HG02642 (cell line): ENCODE data around the gene TMEM117.

Experiments used
- ATAC-seq: cut with Tn5 transposase; IDR thresholded peaks from one replicate; pipeline ENCODE4 v1.9.1; 2021; ENCODE audit warnings: mild to moderate bottlenecking; ENCODE audit not compliant: unreplicated experiment, poor library complexity

TMEM117 gene

DNA sequence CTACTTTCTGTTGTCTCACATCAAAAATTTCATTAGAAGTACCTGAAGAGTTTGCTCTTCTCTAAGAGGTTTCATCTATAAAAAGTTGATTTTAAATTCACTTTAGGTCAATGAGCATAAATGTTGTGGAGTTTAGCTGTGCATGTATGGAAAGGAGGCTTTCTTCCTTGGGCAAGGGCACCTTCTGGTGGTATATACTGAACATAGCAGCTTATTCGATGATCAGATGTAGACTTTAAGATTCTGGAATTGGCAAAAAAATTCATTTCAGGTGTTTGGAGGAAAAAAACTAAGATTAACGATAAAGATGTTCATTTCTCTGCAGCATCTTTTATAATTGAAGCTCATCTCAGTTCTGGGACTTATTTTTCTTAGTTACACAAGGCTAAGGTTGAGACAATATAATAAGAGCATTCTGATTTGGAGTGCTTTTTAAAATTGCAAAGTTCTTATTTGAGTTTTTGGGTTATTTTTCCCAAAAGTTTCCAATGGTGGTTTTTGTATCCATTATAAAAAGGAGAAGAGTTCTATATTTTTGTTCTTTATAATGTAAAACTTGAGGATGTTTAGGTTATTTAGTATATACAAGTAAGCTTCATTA is 46.8 kb downstream of the TMEM117 start:
- peak; percentile 82 for ATAC-seq

DNA sequence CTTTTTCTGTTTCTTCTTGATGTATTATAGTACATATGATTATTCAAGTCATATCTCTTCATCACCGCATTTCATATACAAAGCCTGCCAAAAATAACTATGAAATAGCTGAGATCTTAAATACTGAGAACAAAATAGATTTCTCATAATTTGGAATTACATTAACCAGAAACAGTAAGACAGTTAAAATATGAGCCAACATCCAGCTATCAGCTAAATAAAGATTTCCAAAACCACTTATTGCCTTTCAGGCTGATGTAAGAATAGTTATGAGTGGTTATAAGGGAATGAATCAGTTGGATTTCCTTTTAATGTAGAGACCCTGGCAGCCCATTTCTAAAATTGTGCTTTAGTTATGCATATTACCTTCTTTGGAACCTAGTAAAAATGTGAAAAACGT is 47.4 kb downstream of the TMEM117 start:
- ATAC-seq, result no peak

DNA sequence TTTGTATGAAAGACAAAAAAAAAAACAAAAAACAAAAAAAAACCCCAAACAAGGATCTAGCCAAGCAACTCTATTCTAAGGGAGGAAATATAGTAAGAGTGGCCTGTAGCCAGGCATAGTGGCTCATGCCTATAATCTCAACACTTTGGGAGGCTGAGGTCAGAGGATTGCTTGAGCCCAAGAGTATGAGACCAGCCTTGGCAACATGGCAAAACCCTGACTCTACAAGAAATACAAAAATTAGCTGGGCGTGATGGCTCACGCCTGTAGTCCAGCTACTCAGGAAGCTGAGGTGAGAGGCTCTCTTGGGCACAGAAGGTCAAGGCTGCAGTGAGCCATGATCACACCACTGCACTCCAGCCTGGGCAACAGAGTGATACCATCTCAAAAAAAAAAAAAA is 47.9 kb downstream of the TMEM117 start:
- no peak for ATAC-seq

DNA sequence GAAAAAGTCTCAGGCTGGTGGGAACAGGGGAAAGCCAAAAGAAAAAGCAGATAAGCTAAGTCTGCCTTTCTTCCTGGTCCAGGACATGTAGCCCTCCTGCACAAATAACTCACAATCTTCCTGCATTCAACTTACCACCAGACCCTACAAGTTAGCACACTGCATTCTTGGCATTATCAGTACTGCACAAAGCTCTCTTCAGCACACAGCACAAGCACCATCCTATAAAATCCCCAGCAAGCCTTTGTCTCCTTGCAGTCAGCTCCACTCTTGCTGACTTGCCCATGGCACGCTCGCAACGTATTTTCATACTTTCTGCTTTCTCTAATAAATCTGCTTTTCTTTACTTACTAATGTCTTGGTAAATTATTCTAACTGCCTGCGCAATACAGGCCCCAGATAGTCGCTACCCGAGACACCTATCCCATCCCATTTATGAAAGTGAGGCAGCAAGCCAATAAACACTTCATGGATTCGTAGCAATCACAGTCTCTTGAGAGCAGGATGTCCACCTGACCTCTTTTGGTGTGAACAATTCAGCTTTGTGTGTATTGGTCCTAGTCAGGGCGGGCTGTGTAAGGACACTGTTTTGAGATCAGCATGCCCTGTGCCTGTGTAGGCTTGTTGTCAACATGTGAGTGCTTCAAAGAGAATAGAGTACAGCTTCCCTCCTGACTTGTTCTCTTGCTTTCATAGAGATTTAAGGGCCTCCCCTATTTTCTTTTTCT is 49.0 kb downstream of the TMEM117 start:
- ATAC-seq, result no peak

DNA sequence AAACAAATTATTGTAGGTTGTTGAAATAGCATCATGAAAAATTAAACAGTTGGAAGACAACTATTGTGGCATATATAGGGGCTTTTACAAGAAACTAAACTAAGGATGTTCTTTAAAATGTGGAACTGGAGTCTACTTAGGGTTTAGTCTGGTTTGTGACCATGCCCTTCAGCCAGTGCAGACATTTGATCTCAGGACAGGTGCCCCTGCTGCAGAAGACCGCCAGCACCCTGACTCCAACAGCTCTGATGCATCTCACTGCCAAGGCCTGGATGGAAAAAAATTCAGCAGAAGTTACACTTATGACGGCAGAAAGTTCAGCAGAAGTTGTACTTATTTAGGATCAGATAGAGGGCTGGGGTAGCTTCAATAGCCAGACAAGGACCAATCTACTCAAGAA is 51.5 kb downstream of the TMEM117 start:
- ATAC-seq, result no peak

DNA sequence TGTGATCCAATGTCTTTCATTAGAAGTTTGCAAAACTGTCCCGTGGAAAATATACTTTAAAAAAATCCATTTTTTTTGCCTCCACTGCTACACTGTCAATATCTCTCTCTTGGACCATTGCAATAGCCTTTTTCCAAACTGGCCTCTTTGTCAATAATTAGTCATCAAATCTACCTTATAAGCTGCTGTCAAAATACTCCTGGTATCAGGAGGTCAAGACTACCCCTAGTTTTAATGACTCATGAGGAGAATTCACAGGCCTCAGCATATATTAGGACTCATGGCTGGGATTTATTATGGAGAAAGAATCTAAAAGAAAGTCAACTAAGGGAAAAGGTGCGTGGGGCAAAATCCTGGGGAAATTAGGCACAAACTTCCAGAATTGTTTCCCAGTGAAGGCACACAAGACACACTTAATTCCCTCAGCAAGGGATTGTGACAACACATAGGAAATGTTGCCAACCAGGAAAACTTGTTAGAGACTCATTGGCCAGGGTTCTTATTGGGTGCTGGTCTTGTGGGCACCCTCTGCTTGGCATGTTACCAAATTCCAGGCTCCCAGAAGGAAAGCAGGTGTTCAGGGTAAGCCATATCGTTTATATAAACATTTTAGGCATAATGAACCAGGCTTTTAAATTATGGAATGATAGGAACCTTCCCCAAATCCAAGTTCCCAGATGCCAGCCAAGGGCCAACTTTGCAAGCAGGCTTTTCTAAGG is 56.1 kb downstream of the TMEM117 start:
- ATAC-seq, result no peak

DNA sequence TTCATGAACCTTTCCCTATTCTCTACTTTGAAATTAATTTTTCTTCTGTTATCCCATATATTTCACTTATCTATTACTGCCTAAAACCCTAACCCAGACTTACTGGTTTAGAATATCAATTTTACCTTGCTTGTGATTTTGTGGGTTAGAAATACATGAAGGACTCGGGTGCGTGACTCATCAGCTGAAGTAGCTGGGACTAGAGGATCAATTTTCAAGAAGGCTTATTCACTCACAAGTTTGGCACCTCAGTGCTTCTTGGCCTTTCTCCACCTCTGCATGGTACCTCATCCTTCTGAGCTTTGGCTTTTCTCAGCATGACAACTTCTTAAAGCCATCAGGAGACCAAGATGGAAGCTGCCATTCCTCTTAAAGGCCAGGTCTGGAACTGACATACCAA is 57.8 kb downstream of the TMEM117 start:
- ATAC-seq, result no peak

DNA sequence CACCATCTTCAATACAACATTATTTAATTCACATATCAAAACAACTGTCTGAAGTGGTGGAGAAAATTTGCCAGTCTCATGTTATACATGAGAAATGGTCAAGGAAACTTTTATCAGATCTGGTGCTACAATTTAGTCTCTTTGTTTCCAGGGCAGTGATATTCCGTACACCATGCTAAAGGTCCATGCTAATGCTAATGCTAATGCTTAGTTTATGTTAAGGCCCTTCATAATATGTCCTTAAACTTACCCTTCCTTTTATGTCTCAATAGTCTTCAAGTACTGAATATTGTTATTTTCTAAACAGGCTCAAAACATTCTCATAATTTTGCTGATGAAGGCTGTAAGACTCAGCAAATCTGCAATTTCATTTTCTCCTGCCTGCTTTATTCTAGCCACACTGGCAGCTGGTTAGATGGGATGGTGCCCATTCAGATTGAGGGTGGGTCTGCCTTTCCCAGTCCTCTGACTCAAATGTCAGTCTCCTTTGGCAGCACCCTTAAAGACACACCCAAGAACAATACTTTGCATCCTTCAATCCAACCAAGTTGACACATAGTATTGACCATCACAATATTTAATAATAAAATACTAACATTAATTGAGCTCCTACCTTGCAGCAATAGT is 59.8 kb downstream of the TMEM117 start:
- ATAC-seq, result no peak

DNA sequence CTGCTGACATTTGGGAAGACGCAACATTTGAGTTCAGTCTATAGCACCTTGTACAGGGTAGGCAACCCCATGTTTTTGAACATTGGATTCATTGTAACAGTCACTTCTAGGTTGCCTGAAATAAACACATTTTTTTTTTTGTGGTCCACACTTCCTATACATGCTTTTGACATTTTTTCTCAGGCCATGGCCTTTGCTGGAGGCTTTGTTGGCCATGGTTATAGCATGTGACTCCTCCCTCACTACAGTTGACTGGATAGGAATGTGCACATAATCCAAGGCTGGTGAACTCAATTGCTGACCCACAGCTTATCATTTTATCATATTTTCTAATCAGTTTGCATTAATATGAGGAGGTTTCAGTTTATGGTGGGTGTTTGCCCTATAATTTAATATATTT is 60.6 kb downstream of the TMEM117 start:
- no peak for ATAC-seq

DNA sequence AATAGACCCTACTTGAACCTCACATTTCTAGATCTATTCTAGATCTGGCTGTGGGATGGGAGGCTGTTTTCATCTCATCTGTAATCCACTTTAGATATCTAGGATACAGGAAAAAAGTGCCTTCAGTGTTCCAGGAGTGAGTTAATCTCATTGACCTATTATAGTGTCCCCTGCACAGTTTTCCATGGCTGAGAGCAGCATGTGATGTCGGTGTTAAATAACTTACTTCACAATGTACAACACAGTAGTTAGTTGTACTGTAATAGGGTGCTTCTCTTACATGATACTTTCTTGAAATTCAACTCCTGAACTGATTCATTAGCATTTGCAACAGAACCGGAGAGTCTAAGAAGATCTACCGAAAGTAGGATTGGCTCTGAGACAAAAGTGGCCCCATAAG is 62.6 kb downstream of the TMEM117 start:
- ATAC-seq, result no peak

DNA sequence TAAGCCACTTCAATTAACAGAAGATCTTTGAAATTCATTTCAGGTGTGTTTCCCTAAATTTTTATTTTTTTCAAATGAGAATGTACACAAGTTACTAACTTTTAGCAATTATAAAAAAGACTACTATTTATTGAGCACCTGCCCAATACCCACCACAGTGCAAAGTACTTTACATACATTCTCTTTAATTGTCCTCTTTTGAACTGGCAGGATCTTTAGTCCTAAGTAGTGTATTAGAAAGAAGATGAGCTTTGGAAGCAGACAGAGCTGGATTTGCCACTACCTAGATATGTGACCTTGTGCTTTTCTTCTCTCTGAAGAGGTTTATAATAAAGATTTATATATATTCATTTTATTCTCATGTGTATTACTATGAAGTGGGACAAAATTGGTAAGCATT is 63.7 kb downstream of the TMEM117 start:
- ATAC-seq, result no peak

DNA sequence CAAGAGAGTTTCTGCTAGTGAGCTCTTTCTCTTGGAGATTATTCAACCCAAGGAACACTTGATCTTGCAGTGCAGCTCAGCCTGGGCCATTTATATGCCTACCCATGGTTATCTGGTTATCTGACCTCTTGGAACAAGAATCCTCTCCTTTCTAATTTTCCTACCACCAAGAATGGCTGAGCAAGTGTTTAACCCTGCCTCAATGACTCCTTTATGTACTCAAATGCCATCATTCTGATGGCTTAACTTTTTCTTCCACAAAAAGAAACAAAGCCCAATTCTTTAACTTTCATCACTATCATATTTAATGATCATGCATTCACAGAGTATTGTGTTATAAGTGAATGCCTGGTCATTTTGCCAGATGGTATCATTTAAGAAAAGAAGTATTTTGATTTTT is 67.8 kb downstream of the TMEM117 start:
- no peak for ATAC-seq

DNA sequence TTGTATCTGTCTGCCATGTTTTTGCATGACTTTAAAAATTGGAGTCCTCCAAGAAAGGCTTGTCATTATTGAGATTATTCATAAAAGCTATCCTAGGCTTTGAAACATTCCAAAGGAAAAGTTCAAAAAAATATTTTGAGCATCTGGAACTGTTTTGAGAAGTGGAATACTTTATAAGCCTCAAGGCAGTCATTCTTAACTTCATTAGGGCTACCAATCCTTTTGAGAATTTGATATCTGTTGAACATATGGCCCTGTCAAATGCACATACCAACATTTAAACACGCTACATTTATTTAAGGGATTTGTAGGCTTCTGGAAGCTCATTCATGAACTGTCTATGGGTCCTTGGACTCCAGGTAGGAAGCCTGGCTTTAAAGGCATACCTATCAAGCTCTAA is 77.0 kb downstream of the TMEM117 start:
- ATAC-seq, result no peak

DNA sequence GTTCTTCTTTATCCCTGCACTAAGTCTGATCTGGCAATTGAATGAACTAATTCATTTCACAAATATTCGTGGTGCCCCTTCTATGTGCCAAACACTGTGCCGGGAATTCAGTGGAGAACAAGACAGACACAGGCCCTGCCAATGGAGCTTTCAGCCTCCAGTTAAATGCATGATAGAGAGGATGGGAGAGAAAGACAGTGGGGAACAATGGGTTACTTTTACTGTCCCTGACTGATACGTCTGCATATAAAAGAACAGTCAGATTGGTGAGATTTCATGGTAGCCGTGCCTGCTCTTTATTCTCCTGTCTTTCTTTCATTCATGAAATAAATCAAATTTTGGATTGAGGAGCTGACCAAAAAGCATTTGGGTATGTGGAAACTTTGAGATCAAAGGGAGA is 78.5 kb downstream of the TMEM117 start:
- no peak for ATAC-seq

DNA sequence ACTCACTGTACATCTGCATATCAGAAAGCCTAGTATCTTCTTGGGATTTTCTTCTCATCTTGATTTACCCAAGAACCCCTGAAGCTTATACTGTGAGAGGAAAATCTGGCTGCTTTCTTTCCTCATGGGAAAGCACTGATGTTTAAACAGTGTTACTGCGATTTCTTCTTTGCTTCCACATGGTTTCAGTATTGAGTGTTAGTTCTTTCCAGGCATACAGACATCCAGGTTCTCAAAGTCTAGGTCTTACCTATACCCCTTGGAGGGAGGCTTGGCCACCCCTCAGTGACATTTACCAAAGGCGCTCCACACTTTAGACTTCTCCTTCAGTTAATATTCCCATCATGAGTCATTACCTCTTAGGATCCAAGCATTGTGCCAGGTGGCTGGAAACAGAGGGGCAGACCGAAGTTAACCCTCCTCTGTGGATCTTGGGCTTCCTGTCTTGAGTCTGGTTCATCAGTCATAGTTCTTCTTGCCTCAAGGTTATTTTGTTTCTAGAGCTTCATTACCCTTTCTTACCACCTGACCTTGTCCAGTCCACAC is 79.1 kb downstream of the TMEM117 start:
- ATAC-seq, result no peak

DNA sequence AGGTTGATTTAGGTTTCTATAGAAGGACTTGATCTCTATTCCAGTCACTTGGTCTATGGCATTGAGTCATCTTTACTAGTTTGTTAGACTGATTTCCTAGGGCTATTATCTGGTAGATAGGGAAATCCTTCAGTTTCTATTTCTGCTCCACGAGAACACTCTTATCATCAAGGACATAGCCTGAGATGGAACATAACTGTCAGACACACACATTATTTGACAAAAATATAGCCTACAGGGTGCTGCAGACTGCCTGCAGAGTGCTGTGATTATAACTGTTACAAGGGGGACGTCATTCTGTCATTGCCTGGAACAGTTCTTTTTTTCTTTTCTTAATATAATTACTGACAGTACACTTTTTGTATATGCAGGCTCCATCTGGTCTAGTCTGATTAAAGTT is 82.0 kb downstream of the TMEM117 start:
- no peak for ATAC-seq

DNA sequence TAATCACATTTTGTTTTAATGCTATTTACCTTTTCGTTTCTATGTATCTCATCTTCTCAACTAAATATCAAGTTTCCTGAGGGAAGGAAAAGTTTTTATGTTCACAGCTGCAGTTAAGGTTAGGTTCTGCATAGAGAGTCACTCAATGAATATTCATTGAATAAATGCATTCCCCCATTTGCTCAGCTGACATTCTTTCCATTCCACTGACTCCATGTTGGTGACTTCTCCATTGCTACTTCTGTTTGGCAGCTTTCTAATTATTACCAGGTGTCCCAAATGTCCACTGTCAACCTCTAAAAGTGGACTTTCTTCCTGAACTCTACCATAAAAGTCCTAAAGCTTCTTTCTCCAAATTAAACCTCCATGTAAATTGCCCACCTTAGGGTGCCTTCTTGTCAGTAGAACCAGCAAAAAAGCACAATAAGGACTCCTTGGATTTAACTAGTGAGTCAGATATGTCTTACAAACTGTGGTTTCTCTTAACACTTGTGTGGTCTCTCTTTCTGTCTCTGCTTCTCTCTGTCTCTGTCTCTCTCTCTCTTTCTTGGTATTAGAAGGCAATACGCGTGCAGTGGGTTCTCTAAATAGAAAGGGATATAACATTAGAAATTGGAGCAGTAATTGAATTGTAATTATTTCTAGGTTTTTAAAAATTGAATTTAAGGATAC is 85.9 kb downstream of the TMEM117 start:
- ATAC-seq, result no peak

DNA sequence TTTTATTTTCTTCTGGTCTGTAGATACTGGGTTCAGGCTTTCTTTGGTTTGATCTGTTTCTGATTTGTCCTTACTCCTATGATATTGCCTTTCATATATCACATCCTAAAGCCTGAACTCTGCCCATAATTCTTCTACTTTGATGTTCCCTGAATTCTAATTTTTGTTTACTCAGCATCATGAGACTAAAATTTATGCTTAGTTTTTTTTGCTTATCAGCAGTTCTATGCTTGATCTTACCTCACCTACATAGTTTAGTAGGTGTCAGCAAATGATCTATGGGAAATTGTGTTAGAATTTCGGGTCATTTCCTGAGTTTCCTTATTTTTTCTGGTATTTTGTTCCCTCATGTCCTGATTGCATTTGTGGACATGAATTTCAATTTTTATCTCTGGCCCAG is 94.2 kb downstream of the TMEM117 start:
- ATAC-seq, result no peak

DNA sequence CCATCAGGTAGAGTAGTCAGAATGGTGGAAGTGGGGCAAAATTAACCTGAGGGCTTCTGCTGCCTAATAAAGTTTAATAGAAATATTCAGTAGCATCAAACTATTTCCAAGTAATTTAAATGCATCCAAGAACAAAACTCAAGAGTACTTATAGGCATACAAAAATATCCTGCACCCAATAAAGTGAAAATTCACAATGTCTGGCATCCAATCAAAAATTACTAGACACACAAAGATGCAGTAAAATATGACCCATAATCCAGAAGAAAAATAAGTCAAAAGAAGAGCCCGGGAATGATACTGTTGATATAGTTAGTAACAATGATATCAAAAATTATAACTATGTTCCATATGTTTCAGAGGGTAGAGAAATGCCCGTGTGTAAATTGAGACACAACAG is 95.3 kb downstream of the TMEM117 start:
- no peak for ATAC-seq

DNA sequence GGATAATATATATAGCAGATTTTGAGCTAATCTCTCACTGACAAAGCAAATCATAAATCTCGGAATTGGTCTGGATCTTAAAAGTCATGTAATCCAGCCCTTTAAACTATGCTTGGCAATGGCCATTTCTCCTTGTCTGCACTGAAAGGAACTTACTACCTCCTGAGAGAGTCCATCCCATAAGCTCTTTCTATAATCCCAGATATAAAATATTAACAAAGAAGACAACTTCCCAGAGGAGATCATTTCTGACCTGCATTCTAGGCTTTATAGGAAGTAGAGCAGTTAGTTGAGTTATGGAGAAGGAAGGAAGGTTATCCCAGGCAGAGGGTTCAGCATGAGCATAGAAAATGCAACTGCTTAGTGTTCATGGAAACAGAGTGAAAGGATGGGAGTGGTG is 99.7 kb downstream of the TMEM117 start:
- no peak for ATAC-seq
